SK-N-SH (cell line): ENCODE results near the gene ZFP62.
A peak's percentile ranks its signal among the peaks of the same experiment; 100 is the strongest.

Source experiments
- CHD2 ChIP-seq: fragments of 150-350 bp; IDR thresholded peaks from 2 replicates; pipeline ENCODE4 v1.6.1; 2018; ENCODE audit warnings: low read length; ENCODE audit not compliant: partially characterized antibody
- EP300 ChIP-seq, 2 experiments: IDR thresholded peaks; 2 replicates each; pipeline versions ENCODE4 v1.4.0 to v1.6.1; 2012; ENCODE audit warnings: borderline replicate concordance in 1 of 2, low read depth in 1 of 2, low read length in 1 of 2
- EZH2phosphoT487 ChIP-seq: fragments of 200-600 bp; sonication (generic); IDR thresholded peaks from 2 replicates; pipeline ENCODE4 v1.6.1; 2017; ENCODE audit warnings: low read depth, mixed run types, mild to moderate bottlenecking, antibody characterized with exemption, moderate library complexity, borderline replicate concordance
- GABPA ChIP-seq: IDR thresholded peaks from 2 replicates; pipeline ENCODE4 v1.4.0; 2012; ENCODE audit warnings: low read depth, mild to moderate bottlenecking
- GATA2 ChIP-seq: sonication (generic); formaldehyde crosslinking; IDR thresholded peaks from 2 replicates; pipeline ENCODE4 v1.5.0; 2020; ENCODE audit warnings: mild to moderate bottlenecking, missing genetic modification reagents
- JUND ChIP-seq: IDR thresholded peaks from 2 replicates; pipeline ENCODE4 v1.4.0; 2012
- NRF1 ChIP-seq: IDR thresholded peaks from 2 replicates; pipeline ENCODE4 v1.6.1; 2012; ENCODE audit warnings: low read depth, mild to moderate bottlenecking, low read length
- TF ChIP-seq, protein P1 (sequence below): fragments of 200-600 bp; sonication (generic); IDR thresholded peaks from 2 replicates; pipeline ENCODE4 v1.6.1; 2017; ENCODE audit warnings: antibody characterized with exemption, mild to moderate bottlenecking, moderate library complexity

DNA sequence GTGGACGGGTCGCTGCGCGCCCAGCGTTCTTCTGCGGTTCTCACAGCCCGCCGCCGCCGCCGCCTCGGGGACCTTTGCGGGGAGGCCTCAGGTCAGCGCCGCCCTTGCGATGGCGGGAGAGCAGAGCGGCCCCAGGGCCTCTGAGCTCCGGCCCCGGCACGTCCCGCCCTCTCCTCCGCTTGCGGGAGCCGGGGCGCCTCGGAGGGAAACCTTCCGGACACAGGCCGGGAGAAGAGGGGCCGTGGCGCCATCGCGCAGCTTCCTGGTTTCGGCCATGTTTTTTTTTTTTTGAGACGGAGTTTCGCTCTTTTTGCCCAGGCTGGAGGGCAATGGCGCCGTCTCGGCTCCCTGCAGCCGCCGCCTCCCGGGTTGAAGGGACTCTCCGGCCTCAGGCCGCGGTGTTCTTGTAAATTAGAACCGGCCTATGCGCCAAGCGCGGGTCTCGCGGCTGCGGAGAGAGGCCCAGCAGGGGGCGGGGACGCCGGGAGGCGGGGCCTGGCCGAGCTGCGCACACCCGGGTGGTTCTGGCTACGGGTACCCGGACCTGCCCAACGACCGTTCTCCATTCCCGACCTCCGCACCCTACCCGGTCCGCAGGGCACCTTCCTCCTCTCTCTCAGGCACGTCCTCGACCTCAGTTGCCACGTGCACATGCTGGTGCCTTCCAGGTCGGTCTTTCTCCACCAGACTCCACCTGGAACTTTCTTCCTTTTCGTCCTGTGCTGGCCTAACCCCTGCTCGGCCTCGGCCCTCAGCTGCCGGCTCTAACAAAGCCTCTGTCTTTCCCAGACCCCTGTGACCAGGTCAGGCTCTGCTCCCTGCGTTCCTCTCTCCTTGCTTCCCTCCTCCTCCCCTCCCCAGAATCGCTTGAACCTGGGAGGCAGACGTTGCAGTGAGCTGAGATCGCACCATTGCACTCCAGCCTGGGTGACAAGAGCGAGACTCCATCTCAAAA lies 29.7 kb downstream of the ZFP62 start:
- TF ChIP-seq GATA2 (CRISPR knock-in tag) (no peak), CHD2 (peak; percentile 68), EZH2phosphoT487 (no peak), EP300 (IDR thresholded peaks at IDR 0.05; ENCODE audit: borderline replicate concordance in 1 of 2, low read depth in 1 of 2, low read length in 1 of 2) (0 out of 4 replicates have a peak, but pooled peaks of 1 of the 2 experiments have one; percentile 7), NRF1 (peak; percentile 57; the same call in 1 of the 2 replicates), JUND (no peak), GABPA (no peak; the same call in 1 of the 2 replicates)
- TF ChIP-seq, protein P1, sequence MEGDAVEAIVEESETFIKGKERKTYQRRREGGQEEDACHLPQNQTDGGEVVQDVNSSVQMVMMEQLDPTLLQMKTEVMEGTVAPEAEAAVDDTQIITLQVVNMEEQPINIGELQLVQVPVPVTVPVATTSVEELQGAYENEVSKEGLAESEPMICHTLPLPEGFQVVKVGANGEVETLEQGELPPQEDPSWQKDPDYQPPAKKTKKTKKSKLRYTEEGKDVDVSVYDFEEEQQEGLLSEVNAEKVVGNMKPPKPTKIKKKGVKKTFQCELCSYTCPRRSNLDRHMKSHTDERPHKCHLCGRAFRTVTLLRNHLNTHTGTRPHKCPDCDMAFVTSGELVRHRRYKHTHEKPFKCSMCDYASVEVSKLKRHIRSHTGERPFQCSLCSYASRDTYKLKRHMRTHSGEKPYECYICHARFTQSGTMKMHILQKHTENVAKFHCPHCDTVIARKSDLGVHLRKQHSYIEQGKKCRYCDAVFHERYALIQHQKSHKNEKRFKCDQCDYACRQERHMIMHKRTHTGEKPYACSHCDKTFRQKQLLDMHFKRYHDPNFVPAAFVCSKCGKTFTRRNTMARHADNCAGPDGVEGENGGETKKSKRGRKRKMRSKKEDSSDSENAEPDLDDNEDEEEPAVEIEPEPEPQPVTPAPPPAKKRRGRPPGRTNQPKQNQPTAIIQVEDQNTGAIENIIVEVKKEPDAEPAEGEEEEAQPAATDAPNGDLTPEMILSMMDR, result no peak
